Endothelial cell of umbilical vein (primary cell): ENCODE data around the gene PIK3R6. TPM values are rescaled to one million over a fixed set of nuclear protein-coding genes. Genes with fewer than 3 reads are reported as not detected.

Experiments used
- BruUV-seq: library from RNA; stranded (reverse); fragments of 400-500 nt; replicated peaks from 2 replicates; lab custom pipeline; 2021; lab: Mats Ljungman, UMichigan
- CTCF ChIA-PET: fragments of 300-600, 350-600 bp; sonication (Branson Sonifier 250); formaldehyde crosslinking; loops from one replicate; lab custom pipeline; 2021; ENCODE audit warnings: antibody characterized with exemption, inconsistent platforms; lab: Charles Lee
- POLR2A ChIA-PET: fragments of 300-600, 350-600 bp; sonication (Branson Sonifier 250); formaldehyde crosslinking; loops from one replicate; lab custom pipeline; 2021; ENCODE audit warnings: antibody characterized with exemption, inconsistent platforms; lab: Charles Lee
- DNase-seq: peaks from one replicate; pipeline ENCODE4 v3.0.0-alpha.2; 2011; ENCODE audit warnings: low read depth, low spot score
- FAIRE-seq: peaks from 2 replicates; lab custom pipeline; 2011; peaks lifted over from hg19 to GRCh38; lab: Jason Lieb, UNC
- H2AFZ ChIP-seq: 2 replicates; pipeline ENCODE4 v1.6.0; 2012; ENCODE audit warnings: low read depth, low read length, control low read depth, inconsistent platforms
- H3K27ac ChIP-seq: 2 replicates; pipeline ENCODE4 v1.5.1; 2011; ENCODE audit warnings: low read depth, mild to moderate bottlenecking, control low read depth, low read length, moderate library complexity; ENCODE audit not compliant: insufficient read depth
- H3K27me3 ChIP-seq, 2 experiments: 2 replicates each; pipeline versions ENCODE4 v1.6.0 to v1.6.1; 2011; ENCODE audit warnings: low read length in 2 of 2, mixed read lengths in 1 of 2; ENCODE audit not compliant: control insufficient read depth in 2 of 2, insufficient read depth in 2 of 2
- H3K36me3 ChIP-seq, 2 experiments: 2 replicates in 1 of 2; 3 replicates in 1 of 2; pipeline ENCODE4 v1.5.1; 2011; ENCODE audit warnings: low read length in 2 of 2, mild to moderate bottlenecking in 1 of 2, moderate library complexity in 1 of 2; ENCODE audit not compliant: control insufficient read depth in 2 of 2, insufficient read depth in 2 of 2; ENCODE audit errors: extremely low read depth in 1 of 2
- H3K4me1 ChIP-seq: 3 replicates; pipeline ENCODE4 v1.5.1; 2011; ENCODE audit warnings: mild to moderate bottlenecking, low read length; ENCODE audit not compliant: control insufficient read depth, insufficient read depth; ENCODE audit errors: extremely low read depth
- H3K4me2 ChIP-seq: 2 replicates; pipeline ENCODE4 v1.6.1; 2011; ENCODE audit warnings: low read length, control low read depth, mixed read lengths; ENCODE audit not compliant: insufficient read depth
- H3K4me3 ChIP-seq, 3 experiments: fragments of 200-600 bp in 1 of 3; sonication (generic), shearing (Covaris generic) in 1 of 3; replicated peaks in 1 of 3; 2 replicates each; pipeline ENCODE4 v1.5.1; 2011 to 2016; ENCODE audit warnings: control low read depth in 3 of 3, low read length in 3 of 3, mild to moderate bottlenecking in 2 of 3, inconsistent platforms in 1 of 3, low read depth in 1 of 3, moderate library complexity in 1 of 3; ENCODE audit not compliant: insufficient read depth in 1 of 3
- H3K79me2 ChIP-seq: 2 replicates; pipeline ENCODE4 v1.6.0; 2012; ENCODE audit warnings: low read length, inconsistent platforms; ENCODE audit not compliant: control insufficient read depth, insufficient read depth
- H3K9ac ChIP-seq: replicated peaks from 2 replicates; pipeline ENCODE3; 2011; ENCODE audit warnings: low read length, control low read depth; ENCODE audit not compliant: insufficient read depth; ENCODE audit errors: extremely low read depth
- H3K9me1 ChIP-seq: replicated peaks from 3 replicates; pipeline ENCODE4 v1.6.0; 2011; ENCODE audit warnings: mild to moderate bottlenecking, low read length; ENCODE audit not compliant: control insufficient read depth, insufficient read depth; ENCODE audit errors: extremely low read depth
- H3K9me3 ChIP-seq: replicated peaks from 2 replicates; pipeline ENCODE4 v1.5.1; 2012; ENCODE audit warnings: low read length, inconsistent platforms; ENCODE audit not compliant: control insufficient read depth, insufficient read depth
- H4K20me1 ChIP-seq: replicated peaks from 2 replicates; pipeline ENCODE3; 2011; ENCODE audit warnings: mild to moderate bottlenecking, low read length; ENCODE audit not compliant: control insufficient read depth, insufficient read depth; ENCODE audit errors: extremely low read depth
- CTCF ChIP-seq, 2 donors: IDR thresholded peaks; 1 replicate in 1 of 2; 2 replicates in 1 of 2; pipeline ENCODE4 v1.5.1; 2011; ENCODE audit warnings: low read length in 2 of 2, mild to moderate bottlenecking in 2 of 2, moderate library complexity in 2 of 2, control low read depth in 1 of 2, inconsistent platforms in 1 of 2, low read depth in 1 of 2; ENCODE audit not compliant: insufficient read depth in 1 of 2; ENCODE audit errors: extremely low read depth in 1 of 2
- EZH2 ChIP-seq: IDR thresholded peaks from 2 replicates; pipeline ENCODE4 v1.6.1; 2012; ENCODE audit warnings: borderline replicate concordance, low read depth, mild to moderate bottlenecking, moderate library complexity, low read length, inconsistent platforms; ENCODE audit not compliant: severe bottlenecking
- FOS ChIP-seq: IDR thresholded peaks from 2 replicates; pipeline ENCODE4 v1.6.1; 2011; ENCODE audit warnings: mild to moderate bottlenecking, low read length, moderate library complexity, borderline replicate concordance; ENCODE audit not compliant: insufficient read depth
- GATA2 ChIP-seq: IDR thresholded peaks from 2 replicates; pipeline ENCODE4 v1.7.0; 2011; ENCODE audit warnings: low read depth, mild to moderate bottlenecking, moderate library complexity, mixed read lengths, low read length; ENCODE audit not compliant: insufficient read length, insufficient read depth
- JUN ChIP-seq: IDR thresholded peaks from 2 replicates; pipeline ENCODE4 v1.6.1; 2011; ENCODE audit warnings: borderline replicate concordance, low read depth; ENCODE audit not compliant: insufficient read length, insufficient read depth
- MAX ChIP-seq: IDR thresholded peaks from 2 replicates; pipeline ENCODE4 v1.6.1; 2011; ENCODE audit not compliant: insufficient read depth, insufficient read length
- POLR2A ChIP-seq: IDR thresholded peaks from 2 replicates; pipeline ENCODE4 v1.6.1; 2012; ENCODE audit warnings: low read depth, mild to moderate bottlenecking, control low read depth, low read length
- POLR2AphosphoS5 ChIP-seq: IDR thresholded peaks from 2 replicates; pipeline ENCODE4 v1.6.1; 2012; ENCODE audit warnings: low read depth, mild to moderate bottlenecking, control low read depth, low read length, moderate library complexity; ENCODE audit not compliant: insufficient read depth
- dilution Hi-C: fragments of 300-500 bp; cut with MboI; formaldehyde crosslinking; loops from one replicate; pipeline ENCODE4 v1.15.0; 2019; ENCODE audit warnings: low sequenced_read_pairs; ENCODE audit not compliant: extremely low pct_ligation_motif_present
- intact Hi-C: fragments of 100-400 bp; cut with micrococcal nuclease; formaldehyde crosslinking; loops from one replicate; pipeline ENCODE4 v1.10.0; 2022
- polyA plus RNA-seq, 4 experiments: library from polyadenylated mRNA; depleted of rRNA in 3 of 4; stranded (reverse) in 3 of 4; unstranded in 1 of 4; fragments of >200 nt; gene quantifications; 2 replicates each; pipeline versions ENCODE4 v1.2.1 to v1.2.3, GENCODE V29; 2011 to 2012; ENCODE audit warnings: missing spikeins in 1 of 4
- total RNA-seq: library from RNA; stranded (reverse); gene quantifications from 2 replicates; pipeline ENCODE4 v1.2.3, GENCODE V29; 2021

PIK3R6 gene
- total and polyA plus RNA-seq, 2 donors (not counting 3 experiments of a cell fraction or from before 2014, with no cell fraction given), result not detected

- FAIRE-seq, result no peak
- no TSS peak for BruUV-seq
- intact Hi-C loops, result no loop called here
Observed at GRCh38 chr17:8904686-8905085, 37.2 kb upstream of the PIK3R6 start.

GRCh38 chr17:8904201-8904600, 36.7 kb upstream of the PIK3R6 start:
- H3K4me2 ChIP-seq, result no peak overlapping the region
- H3K36me3 ChIP-seq, result no peaks in the 10 kb centered on the region
- dilution Hi-C loops, result no loop called here
- H3K27ac ChIP-seq, result no peak overlapping the region
- no peaks in the 10 kb centered on the region for H3K4me1 ChIP-seq
- H3K79me2 ChIP-seq, result no peaks in the 10 kb centered on the region
- H4K20me1 ChIP-seq, result no peaks in the 10 kb centered on the region
- no peaks in the 10 kb centered on the region for H3K27me3 ChIP-seq
- BruUV-seq, result no TSS peak
- H3K9me1 ChIP-seq, result no peaks in the 10 kb centered on the region
- no peak overlapping the region for H3K4me3 ChIP-seq
- ChIA-PET CTCF (no interaction called here), POLR2A (no interaction called here)
- no peak for TF ChIP-seq JUN
- TF ChIP-seq POLR2A, result no peak
- TF ChIP-seq MAX, result no peak
- no peak for TF ChIP-seq GATA2
- TF ChIP-seq POLR2AphosphoS5, result no peak
- TF ChIP-seq CTCF (IDR thresholded peaks at IDR 0.05; ENCODE audit: extremely low read depth in 1 of 2, insufficient read depth in 1 of 2, low read depth in 1 of 2, low read length in 2 of 2), result no peak
- TF ChIP-seq EZH2, result no peak
- no peak overlapping the region for H2AFZ ChIP-seq
- FAIRE-seq, result no peak
- H3K9ac ChIP-seq, result no peak overlapping the region
- intact Hi-C loops, result no loop called here
- DNase-seq, result no peak
- H3K9me3 ChIP-seq, result no peaks in the 10 kb centered on the region

More at GRCh38 chr17:8904686-8905085, 37.2 kb upstream of the PIK3R6 start:
- no peaks in the 10 kb centered on the region for H3K36me3 ChIP-seq
- H3K27ac ChIP-seq, result no peak overlapping the region
- TF ChIP-seq POLR2A (no peak), FOS (no peak), JUN (no peak), GATA2 (no peak), POLR2AphosphoS5 (no peak)
- ChIA-PET POLR2A (no interaction called here), CTCF (no interaction called here)
- no peak overlapping the region for H3K4me3 ChIP-seq
- no peaks in the 10 kb centered on the region for H4K20me1 ChIP-seq
- no peaks in the 10 kb centered on the region for H3K4me1 ChIP-seq
- no peak overlapping the region for H3K9ac ChIP-seq
- dilution Hi-C loops, result no loop called here
- DNase-seq, result no peak
- H2AFZ ChIP-seq, result no peak overlapping the region
- no peaks in the 10 kb centered on the region for H3K79me2 ChIP-seq
- H3K9me1 ChIP-seq, result no peaks in the 10 kb centered on the region
- H3K9me3 ChIP-seq, result no peaks in the 10 kb centered on the region
- H3K4me2 ChIP-seq, result no peak overlapping the region
- no peaks in the 10 kb centered on the region for H3K27me3 ChIP-seq
